ENCODE measurements around the gene FTCDNL1.
A peak's percentile ranks its signal among the peaks of the same experiment; 100 is the strongest.

The FTCDNL1 gene

GRCh38 chr2:199792381-199792780 lies 58.6 kb downstream of the FTCDNL1 start:
- DNase-seq: no peak

GRCh38 chr2:199791326-199791725 lies 59.7 kb downstream of the FTCDNL1 start:
- DNase-seq: no peak

GRCh38 chr2:199784512-199784911 lies 66.5 kb downstream of the FTCDNL1 start:
- no peak for DNase-seq

- DNase-seq: no peak
These were observed 71.4 kb downstream of the FTCDNL1 start for GRCh38 chr2:199779589-199779988.

- no peak for DNase-seq
These were observed 72.3 kb downstream of the FTCDNL1 start for GRCh38 chr2:199778655-199779054.

GRCh38 chr2:199777916-199778315 lies 73.1 kb downstream of the FTCDNL1 start:
- no peak for DNase-seq

GRCh38 chr2:199777315-199777714 lies 73.7 kb downstream of the FTCDNL1 start:
- DNase-seq: no peak

GRCh38 chr2:199775267-199775666 lies 75.7 kb downstream of the FTCDNL1 start:
- DNase-seq: no peak

- DNase-seq: no peak
These were observed 78.7 kb downstream of the FTCDNL1 start for GRCh38 chr2:199772035-199772976.

GRCh38 chr2:199770716-199771115 lies 80.3 kb downstream of the FTCDNL1 start:
- no peak for DNase-seq

GRCh38 chr2:199765646-199766045 lies 85.3 kb downstream of the FTCDNL1 start:
- DNase-seq: no peak

GRCh38 chr2:199764273-199764800 lies 86.7 kb downstream of the FTCDNL1 start:
- no peak for DNase-seq

GRCh38 chr2:199762963-199763362 lies 88.0 kb downstream of the FTCDNL1 start:
- no peak for DNase-seq

GRCh38 chr2:199760574-199760973 lies 90.4 kb downstream of the FTCDNL1 start:
- DNase-seq: no peak

- peak in 54 of 56 donors; percentile 9 to 92 (median 77) for DNase-seq
These were observed 93.6 kb downstream of the FTCDNL1 start for GRCh38 chr2:199757233-199757870.

GRCh38 chr2:199756743-199757142 lies 94.2 kb downstream of the FTCDNL1 start:
- DNase-seq: no peak

- DNase-seq: no peak
These were observed 94.8 kb downstream of the FTCDNL1 start for GRCh38 chr2:199756211-199756610.

- DNase-seq: no peak
These were observed 96.2 kb downstream of the FTCDNL1 start for GRCh38 chr2:199754766-199755165.

GRCh38 chr2:199751492-199752120 lies 99.4 kb downstream of the FTCDNL1 start:
- DNase-seq: no peak

- DNase-seq: no peak
These were observed 101.4 kb downstream of the FTCDNL1 start for GRCh38 chr2:199749571-199749970.

- no peak for DNase-seq
These were observed 106.3 kb downstream of the FTCDNL1 start for GRCh38 chr2:199744724-199745123.

- no peak for DNase-seq
These were observed 106.7 kb downstream of the FTCDNL1 start for GRCh38 chr2:199744260-199744659.
